Neuronal stem cell (in vitro differentiated cells): ENCODE results near the gene GRIK4.

Experiments used
- DNase-seq: peaks from one replicate; pipeline ENCODE4 v3.0.0-alpha.2; 2013; ENCODE audit warnings: low spot score
- H2AFZ ChIP-seq: one replicate; pipeline ENCODE4 v1.6.1; 2013; ENCODE audit warnings: mild to moderate bottlenecking, low read length, inconsistent platforms
- H2AK5ac ChIP-seq: 2 replicates; pipeline ENCODE4 v1.6.1; 2013; ENCODE audit warnings: low read depth, mild to moderate bottlenecking, inconsistent platforms, low read length, moderate library complexity, mixed read lengths
- H2BK120ac ChIP-seq: 2 replicates; pipeline ENCODE4 v1.6.1; 2013; ENCODE audit warnings: low read depth, mild to moderate bottlenecking, inconsistent platforms, low read length, moderate library complexity, mixed read lengths
- H2BK12ac ChIP-seq: one replicate; pipeline ENCODE4 v1.6.1; 2013; ENCODE audit warnings: low read length, inconsistent platforms
- H2BK15ac ChIP-seq: 2 replicates; pipeline ENCODE4 v1.6.1; 2013; ENCODE audit warnings: mild to moderate bottlenecking, low read length, inconsistent platforms, mixed read lengths
- H2BK5ac ChIP-seq: one replicate; pipeline ENCODE4 v1.6.1; 2013; ENCODE audit warnings: inconsistent platforms, mild to moderate bottlenecking, low read length, moderate library complexity
- H3K14ac ChIP-seq: one replicate; pipeline ENCODE4 v1.6.1; 2013; ENCODE audit warnings: low read length, inconsistent platforms
- H3K18ac ChIP-seq: 2 replicates; pipeline ENCODE4 v1.6.1; 2013; ENCODE audit warnings: low read length, inconsistent platforms
- H3K23ac ChIP-seq: 2 replicates; pipeline ENCODE4 v1.6.1; 2013; ENCODE audit warnings: low read depth, mild to moderate bottlenecking, mixed read lengths, low read length, inconsistent platforms; ENCODE audit not compliant: poor library complexity
- H3K27ac ChIP-seq: replicated peaks from 3 replicates; pipeline ENCODE4 v1.5.1; 2013; ENCODE audit warnings: low read length, inconsistent platforms
- H3K27me3 ChIP-seq, 3 experiments: 2 replicates each; pipeline ENCODE4 v1.6.1; 2013; ENCODE audit warnings: low read length in 3 of 3, mild to moderate bottlenecking in 2 of 3, inconsistent platforms in 1 of 3, low read depth in 1 of 3, mixed read lengths in 1 of 3, moderate library complexity in 1 of 3; ENCODE audit not compliant: control insufficient read depth in 3 of 3, insufficient read depth in 3 of 3
- H3K36me3 ChIP-seq, 2 donors: replicated peaks in 1 of 2; 2 replicates each; pipeline ENCODE4 v1.6.1; 2013; ENCODE audit warnings: low read length in 2 of 2; ENCODE audit not compliant: control insufficient read depth in 2 of 2, insufficient read depth in 2 of 2
- H3K4ac ChIP-seq: 2 replicates; pipeline ENCODE4 v1.6.1; 2013; ENCODE audit warnings: inconsistent platforms, mild to moderate bottlenecking, low read length, moderate library complexity
- H3K4me1 ChIP-seq, 2 donors: 1 replicate in 1 of 2; 2 replicates in 1 of 2; pipeline ENCODE4 v1.6.1; 2013; ENCODE audit warnings: low read length in 2 of 2, low read depth in 1 of 2; ENCODE audit not compliant: control insufficient read depth in 2 of 2, insufficient read depth in 1 of 2
- H3K4me2 ChIP-seq: one replicate; pipeline ENCODE4 v1.6.1; 2013; ENCODE audit warnings: mild to moderate bottlenecking, low read length, inconsistent platforms; ENCODE audit not compliant: insufficient read depth, poor library complexity, severe bottlenecking
- H3K4me3 ChIP-seq, 2 donors: 2 replicates each; pipeline ENCODE4 v1.5.1; 2013; ENCODE audit warnings: low read length in 2 of 2, mild to moderate bottlenecking in 2 of 2, inconsistent platforms in 1 of 2, moderate library complexity in 1 of 2
- H3K79me1 ChIP-seq: one replicate; pipeline ENCODE4 v1.6.1; 2013; ENCODE audit warnings: low read depth, mild to moderate bottlenecking, inconsistent platforms, low read length, moderate library complexity
- H3K9ac ChIP-seq: one replicate; pipeline ENCODE4 v1.6.1; 2013; ENCODE audit warnings: mild to moderate bottlenecking, low read depth, low read length, inconsistent platforms; ENCODE audit not compliant: poor library complexity
- H3K9me3 ChIP-seq, 2 donors: replicated peaks in 1 of 2; 2 replicates each; pipeline versions ENCODE3 to v1.6.1; 2013; ENCODE audit warnings: low read length in 2 of 2, mild to moderate bottlenecking in 2 of 2, inconsistent platforms in 1 of 2, low read depth in 1 of 2, mixed read lengths in 1 of 2, moderate library complexity in 1 of 2; ENCODE audit not compliant: control insufficient read depth in 2 of 2, insufficient read depth in 1 of 2
- H4K8ac ChIP-seq: one replicate; pipeline ENCODE4 v1.6.1; 2013; ENCODE audit warnings: low read depth, mild to moderate bottlenecking, inconsistent platforms, low read length, moderate library complexity
- H4K91ac ChIP-seq: one replicate; pipeline ENCODE4 v1.6.1; 2013; ENCODE audit warnings: low read length, low read depth, mild to moderate bottlenecking, inconsistent platforms; ENCODE audit not compliant: poor library complexity
- WGBS, 2 donors: extraction: QIAGEN DNeasy Blood & Tissue Kit; methylation state at CpG; one replicate each; pipeline ENCODE4 v1.1.7; 2013; ENCODE audit warnings: missing lambda C conversion rate in 2 of 2, mixed read lengths in 1 of 2; ENCODE audit not compliant: insufficient read length in 2 of 2, insufficient replicate concordance in 1 of 2; ENCODE audit errors: extremely low coverage in 2 of 2; 5-methylcytosine and 5-hydroxymethylcytosine counted together

The GRIK4 gene

DNA sequence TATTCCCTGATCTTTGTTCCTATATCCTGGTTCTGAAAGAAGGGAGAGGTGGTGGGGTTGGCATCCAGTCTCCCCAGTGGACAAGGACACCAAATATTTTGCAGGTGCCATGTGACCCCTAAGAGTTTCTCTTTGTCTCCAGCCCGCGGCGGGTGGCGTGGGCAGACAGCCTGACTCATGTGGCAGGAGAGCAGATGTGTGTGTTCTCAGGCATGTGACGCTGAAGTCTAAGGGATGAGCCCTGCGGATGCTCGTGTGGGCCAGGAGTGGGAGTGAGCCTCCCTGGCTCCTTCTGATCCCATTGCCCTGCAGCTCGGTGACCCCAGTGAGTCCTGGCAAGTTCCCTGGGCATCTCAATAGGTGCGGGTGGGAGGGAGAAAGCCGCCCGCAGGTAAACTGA, 417.5 kb downstream of the GRIK4 start:
- Histone ChIP-seq H2AK5ac (peak overlapping the region; percentile 22), H3K9ac (no peak overlapping the region), H2BK12ac (peak overlapping the region; percentile 52), H3K14ac (peak overlapping the region; percentile 91), H2BK15ac (no peak overlapping the region), H2BK120ac (no peak overlapping the region), H2AFZ (no peak overlapping the region), H2BK5ac (no peak overlapping the region), H3K4ac (no peak overlapping the region), H3K4me3 (no peak overlapping the region), H3K23ac (no peak overlapping the region), H3K36me3 (no peaks in the 10 kb centered on the region), H4K8ac (no peak overlapping the region), H3K18ac (no peak overlapping the region), H3K27ac (no peak overlapping the region), H3K9me3 (no peaks in the 10 kb centered on the region), H3K79me1 (no peaks in the 10 kb centered on the region), H3K27me3 (no peaks in the 10 kb centered on the region), H4K91ac (no peak overlapping the region), H3K4me1 (peaks cover 3 to 18% of the 10 kb centered on the region in 2 donors), H3K4me2 (no peak overlapping the region)
- DNase-seq = no peak
- WGBS, 2 donors = no CpG with 5 or more reads among the region's 11 CpGs

DNA sequence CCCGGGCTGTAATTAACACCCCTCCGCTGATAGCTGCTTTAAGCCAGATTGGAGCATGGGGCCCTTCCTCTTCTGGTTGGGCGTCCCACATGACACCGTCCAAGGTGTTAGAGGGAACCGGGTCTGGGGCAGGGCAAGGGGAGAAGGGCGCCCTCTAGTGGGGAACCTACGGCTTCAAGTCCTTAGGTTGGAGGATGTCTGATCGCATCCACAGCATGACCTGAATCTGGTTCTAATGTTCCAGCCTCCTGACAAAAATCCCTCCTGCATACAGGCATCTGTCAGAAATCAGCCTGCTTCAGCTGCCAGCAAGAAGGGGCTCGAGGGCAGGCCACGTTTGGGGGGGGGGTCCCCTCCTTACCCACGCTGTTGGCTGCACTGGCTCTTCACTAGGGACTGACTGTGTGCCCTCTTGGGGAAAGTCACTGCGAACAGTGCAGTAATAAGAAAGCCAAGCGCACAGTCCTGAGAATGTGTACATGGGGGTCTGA, 418.2 kb downstream of the GRIK4 start:
- no peak overlapping the region for H2BK120ac ChIP-seq
- H3K4me3 ChIP-seq = no peak overlapping the region
- H2AK5ac ChIP-seq = no peak overlapping the region
- no peak overlapping the region for H2BK5ac ChIP-seq
- H3K4me1 ChIP-seq = peaks cover 5 to 18% of the 10 kb centered on the region in 2 donors
- no peak overlapping the region for H3K18ac ChIP-seq
- no peak overlapping the region for H3K27ac ChIP-seq
- no peak overlapping the region for H3K4me2 ChIP-seq
- H4K8ac ChIP-seq = no peak overlapping the region
- DNase-seq = peak; percentile 73
- H3K9me3 ChIP-seq = no peaks in the 10 kb centered on the region
- H3K4ac ChIP-seq = no peak overlapping the region
- H3K79me1 ChIP-seq = no peaks in the 10 kb centered on the region
- WGBS, 2 donors = no CpG with 5 or more reads among the region's 13 CpGs
- no peak overlapping the region for H2AFZ ChIP-seq
- no peaks in the 10 kb centered on the region for H3K27me3 ChIP-seq
- no peak overlapping the region for H3K14ac ChIP-seq
- H3K9ac ChIP-seq = no peak overlapping the region
- H3K23ac ChIP-seq = no peak overlapping the region
- H4K91ac ChIP-seq = no peak overlapping the region
- no peaks in the 10 kb centered on the region for H3K36me3 ChIP-seq
- H2BK12ac ChIP-seq = no peak overlapping the region
- H2BK15ac ChIP-seq = no peak overlapping the region

DNA sequence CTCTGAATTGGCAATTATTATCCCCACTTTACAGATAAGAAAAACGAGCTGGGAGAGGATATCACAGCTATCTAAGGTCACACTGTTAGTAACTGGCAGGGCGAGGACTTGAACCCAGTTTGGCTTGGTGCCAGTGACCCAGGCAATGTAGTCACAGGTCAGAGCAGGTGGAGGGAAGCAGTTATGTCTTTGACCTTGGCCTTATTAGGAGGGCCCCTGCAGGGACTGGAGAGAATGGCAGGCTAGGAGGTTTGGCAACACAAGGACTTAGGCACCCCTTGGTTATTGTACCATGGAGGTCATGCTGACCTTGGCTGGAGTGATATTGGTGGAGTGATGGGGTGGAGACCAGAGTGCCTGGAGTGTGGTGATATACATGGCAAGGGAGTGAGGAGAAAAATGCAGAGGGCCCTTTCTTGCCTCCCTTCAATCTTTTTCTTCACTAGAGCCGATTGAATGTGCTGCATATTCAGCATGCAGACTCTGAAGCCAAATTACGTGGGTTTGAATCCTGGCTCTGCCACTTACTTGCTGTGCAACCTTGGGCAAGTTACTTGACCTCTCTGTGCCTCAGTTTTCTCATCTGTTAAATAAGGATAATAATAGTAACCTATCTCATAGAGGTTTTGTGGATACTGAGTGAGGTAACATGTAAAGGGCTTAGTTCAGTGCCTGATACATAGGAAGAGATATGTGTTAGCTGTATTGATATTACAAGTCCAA, 419.7 kb downstream of the GRIK4 start:
- H2BK15ac ChIP-seq = no peak overlapping the region
- H2BK5ac ChIP-seq = no peak overlapping the region
- H3K14ac ChIP-seq = no peak overlapping the region
- no peak overlapping the region for H2BK12ac ChIP-seq
- H3K9ac ChIP-seq = no peak overlapping the region
- no peaks in the 10 kb centered on the region for H3K9me3 ChIP-seq
- no peak overlapping the region for H3K18ac ChIP-seq
- H2BK120ac ChIP-seq = no peak overlapping the region
- no peaks in the 10 kb centered on the region for H3K27me3 ChIP-seq
- no peak overlapping the region for H3K4me3 ChIP-seq
- WGBS, 2 donors = no CpG with 5 or more reads among the region's 4 CpGs
- H3K36me3 ChIP-seq = no peaks in the 10 kb centered on the region
- no peak overlapping the region for H2AK5ac ChIP-seq
- H3K27ac ChIP-seq = no peak overlapping the region
- H4K91ac ChIP-seq = no peak overlapping the region
- no peak for DNase-seq
- H3K4me1 ChIP-seq = peaks cover 5 to 18% of the 10 kb centered on the region in 2 donors
- H3K79me1 ChIP-seq = no peaks in the 10 kb centered on the region
- no peak overlapping the region for H3K23ac ChIP-seq
- H2AFZ ChIP-seq = no peak overlapping the region
- H4K8ac ChIP-seq = no peak overlapping the region
- H3K4me2 ChIP-seq = no peak overlapping the region
- H3K4ac ChIP-seq = no peak overlapping the region

DNA sequence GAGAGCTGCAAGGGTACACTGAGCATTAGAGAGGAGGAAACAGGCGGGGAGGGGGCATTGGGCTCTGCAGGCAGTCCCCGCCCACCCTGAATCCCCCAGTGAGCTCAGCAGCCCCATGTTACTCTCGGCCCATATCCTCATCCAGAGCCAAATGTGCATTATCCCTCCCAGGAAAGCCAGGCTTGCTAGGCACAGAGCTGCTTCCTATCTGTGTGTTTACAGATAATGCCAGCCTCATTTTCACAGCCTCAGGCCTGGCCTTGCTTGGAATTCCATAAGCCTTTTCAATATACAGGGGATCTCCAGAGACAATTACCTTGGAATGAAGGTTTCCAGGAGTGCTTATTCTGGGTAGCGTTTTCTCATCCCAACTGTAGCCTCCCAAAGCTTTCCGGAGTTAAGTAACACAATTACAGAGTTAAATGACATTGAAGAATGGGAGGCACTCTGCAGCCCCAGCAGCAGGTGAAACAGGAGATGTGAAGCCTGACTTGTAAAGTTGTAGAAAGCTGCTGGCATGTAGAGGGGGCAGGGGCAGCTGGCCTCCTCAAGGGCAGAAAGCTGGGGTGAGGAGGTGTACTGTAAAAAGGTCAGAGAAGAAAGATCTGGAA, 420.9 kb downstream of the GRIK4 start:
- H3K79me1 ChIP-seq = no peaks in the 10 kb centered on the region
- H2BK12ac ChIP-seq = no peak overlapping the region
- no peak overlapping the region for H3K4me2 ChIP-seq
- no peak overlapping the region for H2BK5ac ChIP-seq
- no peak overlapping the region for H3K14ac ChIP-seq
- H3K4me1 ChIP-seq = peaks cover 5 to 18% of the 10 kb centered on the region in 2 donors
- no peak overlapping the region for H3K4ac ChIP-seq
- H2BK15ac ChIP-seq = no peak overlapping the region
- H4K8ac ChIP-seq = no peak overlapping the region
- no peak overlapping the region for H3K27ac ChIP-seq
- no peaks in the 10 kb centered on the region for H3K9me3 ChIP-seq
- no peak overlapping the region for H3K4me3 ChIP-seq
- no peaks in the 10 kb centered on the region for H3K27me3 ChIP-seq
- H3K9ac ChIP-seq = no peak overlapping the region
- DNase-seq = no peak
- no peak overlapping the region for H3K18ac ChIP-seq
- no peak overlapping the region for H3K23ac ChIP-seq
- H2AFZ ChIP-seq = no peak overlapping the region
- H3K36me3 ChIP-seq = no peaks in the 10 kb centered on the region
- WGBS, 2 donors = no CpG with 5 or more reads among the region's 5 CpGs
- H2BK120ac ChIP-seq = no peak overlapping the region
- no peak overlapping the region for H4K91ac ChIP-seq
- H2AK5ac ChIP-seq = no peak overlapping the region
